OCI-LY1 (cell line): ENCODE measurements around the gene HDAC9.

Source experiments
- EZH2 ChIP-seq: fragments of 200-600 bp; sonication (generic), shearing (Covaris generic); IDR thresholded peaks from 2 replicates; pipeline ENCODE4 v1.8.0; 2017; ENCODE audit warnings: borderline replicate concordance, mixed run types, mild to moderate bottlenecking, antibody characterized with exemption, low read length, moderate library complexity, mixed read lengths
- TF ChIP-seq, protein P1 (sequence below): fragments of 200-600 bp; sonication (generic), shearing (Covaris generic); IDR thresholded peaks from 2 replicates; pipeline ENCODE4 v1.5.1; 2017; ENCODE audit warnings: mild to moderate bottlenecking, antibody characterized with exemption, low read length, moderate library complexity, mixed read lengths

DNA sequence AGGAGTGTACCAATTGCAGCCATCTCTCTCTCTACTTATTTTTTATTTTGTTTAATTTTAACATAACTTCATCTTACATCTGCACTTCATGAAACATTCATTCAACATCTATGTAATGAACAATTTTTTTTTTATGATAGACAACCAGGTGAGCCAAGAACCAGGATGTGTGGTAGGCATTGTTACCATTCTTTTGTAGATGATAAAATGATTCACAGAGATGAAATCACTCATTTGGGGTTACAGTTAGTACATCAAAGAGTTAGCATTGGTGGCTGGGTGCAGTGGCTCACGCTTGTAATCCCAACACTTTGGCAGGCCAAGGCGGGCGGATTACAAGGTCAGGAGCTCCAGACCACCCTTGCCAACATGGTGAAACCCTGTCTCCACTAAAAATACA, 127.8 kb downstream of the HDAC9 start:
- TF ChIP-seq, protein P1, sequence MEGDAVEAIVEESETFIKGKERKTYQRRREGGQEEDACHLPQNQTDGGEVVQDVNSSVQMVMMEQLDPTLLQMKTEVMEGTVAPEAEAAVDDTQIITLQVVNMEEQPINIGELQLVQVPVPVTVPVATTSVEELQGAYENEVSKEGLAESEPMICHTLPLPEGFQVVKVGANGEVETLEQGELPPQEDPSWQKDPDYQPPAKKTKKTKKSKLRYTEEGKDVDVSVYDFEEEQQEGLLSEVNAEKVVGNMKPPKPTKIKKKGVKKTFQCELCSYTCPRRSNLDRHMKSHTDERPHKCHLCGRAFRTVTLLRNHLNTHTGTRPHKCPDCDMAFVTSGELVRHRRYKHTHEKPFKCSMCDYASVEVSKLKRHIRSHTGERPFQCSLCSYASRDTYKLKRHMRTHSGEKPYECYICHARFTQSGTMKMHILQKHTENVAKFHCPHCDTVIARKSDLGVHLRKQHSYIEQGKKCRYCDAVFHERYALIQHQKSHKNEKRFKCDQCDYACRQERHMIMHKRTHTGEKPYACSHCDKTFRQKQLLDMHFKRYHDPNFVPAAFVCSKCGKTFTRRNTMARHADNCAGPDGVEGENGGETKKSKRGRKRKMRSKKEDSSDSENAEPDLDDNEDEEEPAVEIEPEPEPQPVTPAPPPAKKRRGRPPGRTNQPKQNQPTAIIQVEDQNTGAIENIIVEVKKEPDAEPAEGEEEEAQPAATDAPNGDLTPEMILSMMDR = no peak
- TF ChIP-seq EZH2 = no peak
